HG02884 (cell line): ENCODE data around the gene C1QL1.

ENCODE experiments used
- ATAC-seq: cut with Tn5 transposase; IDR thresholded peaks from one replicate; pipeline ENCODE4 v1.9.1; 2021; ENCODE audit warnings: mild to moderate bottlenecking, moderate library complexity; ENCODE audit not compliant: unreplicated experiment

The C1QL1 gene

GRCh38 chr17:44989552-44990138, 21.5 kb upstream of the C1QL1 start:
- no peak for ATAC-seq

GRCh38 chr17:44988044-44988942, 20.2 kb upstream of the C1QL1 start:
- ATAC-seq = no peak

GRCh38 chr17:44983563-44983962, 15.5 kb upstream of the C1QL1 start:
- no peak for ATAC-seq

GRCh38 chr17:44982113-44982702, 14.1 kb upstream of the C1QL1 start:
- ATAC-seq = no peak

- ATAC-seq = no peak
Observed at GRCh38 chr17:44981221-44981968, 13.3 kb upstream of the C1QL1 start.

- ATAC-seq = no peak
Observed at GRCh38 chr17:44979426-44979995, 11.4 kb upstream of the C1QL1 start.

- ATAC-seq = no peak
Observed at GRCh38 chr17:44978807-44979206, 10.7 kb upstream of the C1QL1 start.

- ATAC-seq = no peak
Observed at GRCh38 chr17:44977814-44978550, 9.9 kb upstream of the C1QL1 start.

- ATAC-seq = no peak
Observed at GRCh38 chr17:44977065-44977464, 9.0 kb upstream of the C1QL1 start.

GRCh38 chr17:44976206-44976605, 8.1 kb upstream of the C1QL1 start:
- ATAC-seq = no peak

- no peak for ATAC-seq
Observed at GRCh38 chr17:44972953-44973352, 4.8 kb upstream of the C1QL1 start.

GRCh38 chr17:44971776-44972483, 3.8 kb upstream of the C1QL1 start:
- ATAC-seq = no peak

- ATAC-seq = no peak
Observed at GRCh38 chr17:44970136-44970741, 2.1 kb upstream of the C1QL1 start.

- ATAC-seq = no peak
Observed at GRCh38 chr17:44969144-44969780, 1.2 kb upstream of the C1QL1 start.

- no peak for ATAC-seq
Observed at GRCh38 chr17:44967907-44968224, 237 bp downstream of the C1QL1 start.

- no peak for ATAC-seq
Observed at GRCh38 chr17:44967026-44967906, 837 bp downstream of the C1QL1 start.

GRCh38 chr17:44966348-44967025, 1.6 kb downstream of the C1QL1 start:
- no peak for ATAC-seq
